Keratinocyte (primary cell): ENCODE measurements around the gene PLXNA2. TPM values are rescaled to one million over a fixed set of nuclear protein-coding genes. Genes with fewer than 3 reads are reported as not detected.

Experiments
- DNase-seq: peaks from one replicate; pipeline ENCODE4 v3.0.0-alpha.2; 2011; ENCODE audit warnings: low read depth, missing footprints, low spot score
- FAIRE-seq: peaks from 2 replicates; lab custom pipeline; 2011; peaks lifted over from hg19 to GRCh38; lab: Jason Lieb, UNC
- H2AFZ ChIP-seq: 2 replicates; pipeline ENCODE4 v1.6.0; 2012; ENCODE audit warnings: low read length, control low read depth, inconsistent platforms; ENCODE audit not compliant: control insufficient read depth
- H3K27ac ChIP-seq: 2 replicates; pipeline ENCODE4 v1.5.1; 2011; ENCODE audit warnings: low read length; ENCODE audit not compliant: control insufficient read depth, insufficient read depth
- H3K27me3 ChIP-seq: 3 replicates; pipeline ENCODE4 v1.6.0; 2011; ENCODE audit warnings: low read length; ENCODE audit not compliant: control insufficient read depth, insufficient read depth; ENCODE audit errors: extremely low read depth
- H3K36me3 ChIP-seq, 2 experiments: 2 replicates in 1 of 2; 3 replicates in 1 of 2; pipeline ENCODE4 v1.5.1; 2011; ENCODE audit warnings: low read length in 2 of 2, mild to moderate bottlenecking in 1 of 2; ENCODE audit not compliant: control insufficient read depth in 2 of 2, insufficient read depth in 2 of 2; ENCODE audit errors: extremely low read depth in 1 of 2
- H3K4me1 ChIP-seq: 3 replicates; pipeline ENCODE4 v1.5.1; 2011; ENCODE audit warnings: low read length; ENCODE audit not compliant: control insufficient read depth, insufficient read depth; ENCODE audit errors: extremely low read depth
- H3K4me2 ChIP-seq: 3 replicates; pipeline ENCODE4 v1.6.0; 2011; ENCODE audit warnings: low read depth, low read length; ENCODE audit not compliant: control insufficient read depth, insufficient read depth; ENCODE audit errors: extremely low read depth
- H3K4me3 ChIP-seq, 3 experiments: fragments of 200-600 bp in 1 of 3; sonication (generic) in 1 of 3; 2 replicates in 2 of 3; 3 replicates in 1 of 3; pipeline ENCODE4 v1.5.1; 2011 to 2016; ENCODE audit warnings: low read length in 3 of 3, mild to moderate bottlenecking in 3 of 3, control low read depth in 2 of 3, inconsistent platforms in 1 of 3, low read depth in 1 of 3, mixed read lengths in 1 of 3, mixed run types in 1 of 3, moderate library complexity in 1 of 3; ENCODE audit not compliant: control insufficient read depth in 2 of 3, insufficient read depth in 2 of 3; ENCODE audit errors: extremely low read depth in 1 of 3
- H3K79me2 ChIP-seq: 2 replicates; pipeline ENCODE4 v1.6.0; 2012; ENCODE audit warnings: low read length; ENCODE audit not compliant: control insufficient read depth, insufficient read depth
- H3K9ac ChIP-seq: 3 replicates; pipeline ENCODE4 v1.6.0; 2011; ENCODE audit warnings: low read length; ENCODE audit not compliant: control insufficient read depth, insufficient read depth; ENCODE audit errors: extremely low read depth
- H3K9me1 ChIP-seq: 3 replicates; pipeline ENCODE4 v1.6.0; 2011; ENCODE audit warnings: low read length; ENCODE audit not compliant: control insufficient read depth, insufficient read depth; ENCODE audit errors: extremely low read depth
- H3K9me3 ChIP-seq: 2 replicates; pipeline ENCODE4 v1.5.1; 2012; ENCODE audit warnings: low read depth, low read length; ENCODE audit not compliant: control insufficient read depth
- H4K20me1 ChIP-seq: 3 replicates; pipeline ENCODE4 v1.6.0; 2011; ENCODE audit warnings: low read length; ENCODE audit not compliant: control insufficient read depth, insufficient read depth; ENCODE audit errors: extremely low read depth
- CTCF ChIP-seq, 3 experiments: IDR thresholded peaks in 1 of 3; conservative IDR thresholded peaks in 1 of 3; optimal IDR thresholded peaks in 1 of 3; 2 replicates in 2 of 3; 3 replicates in 1 of 3; pipeline versions ENCODE3 to v1.5.1; 2011; ENCODE audit warnings: low read length in 3 of 3, mild to moderate bottlenecking in 3 of 3, moderate library complexity in 2 of 3, control low read depth in 1 of 3, inconsistent platforms in 1 of 3; ENCODE audit not compliant: insufficient read depth in 2 of 3; ENCODE audit errors: extremely low read depth in 1 of 3
- EZH2 ChIP-seq: IDR thresholded peaks from one replicate; pipeline ENCODE4 v1.6.1; 2012; ENCODE audit warnings: inconsistent platforms, mild to moderate bottlenecking, low read length, moderate library complexity
- dilution Hi-C: fragments of 300-500 bp; cut with MboI; formaldehyde crosslinking; loops from one replicate; pipeline ENCODE4 v1.7.0; 2020; ENCODE audit warnings: low sequenced_read_pairs; ENCODE audit not compliant: extremely low pct_ligation_motif_present
- polyA plus RNA-seq, 5 experiments: library from polyadenylated mRNA; depleted of rRNA in 3 of 5; stranded (reverse) in 3 of 5; stranded (forward) in 1 of 5; unstranded in 1 of 5; fragments of >200 nt; gene quantifications; 1 replicate in 1 of 5; 2 replicates in 3 of 5; 3 replicates in 1 of 5; pipeline versions ENCODE4 v1.2.1 to v1.2.3, GENCODE V29; 2011 to 2012; ENCODE audit warnings: missing spikeins in 2 of 5, low read depth in 1 of 5, low replicate concordance in 1 of 5

PLXNA2 gene
- polyA plus RNA-seq, 1 donor (not counting 4 experiments of a cell fraction or from before 2014, with no cell fraction given): 6.7 TPM

DNA sequence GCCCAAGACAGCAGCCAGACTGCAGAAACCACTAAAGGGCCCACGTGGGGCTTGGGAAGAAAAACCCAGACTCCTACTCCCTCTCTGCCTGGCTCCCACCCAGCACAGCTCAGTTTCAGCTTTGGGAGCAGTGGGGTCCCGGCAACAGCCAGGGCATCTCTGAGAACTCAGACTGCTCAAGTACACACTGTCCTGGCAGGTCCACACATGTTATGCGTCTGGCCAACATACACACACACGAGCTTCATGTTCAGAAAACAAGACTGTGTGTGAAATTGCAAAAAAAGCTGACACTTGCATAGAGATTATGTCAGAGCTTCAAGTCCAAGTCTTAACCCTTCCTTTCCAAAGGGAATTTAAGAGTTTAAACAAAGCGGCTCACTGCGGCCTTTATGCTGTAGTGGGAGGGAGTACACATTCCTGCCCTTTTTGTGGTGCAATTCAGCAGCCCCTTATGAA, 196.7 kb downstream of the PLXNA2 start:
- H3K4me1 ChIP-seq: peaks cover 38% of the 10 kb centered on the region
- peak; percentile 92 for FAIRE-seq

GRCh38 chr1:208045463-208046260, 198.5 kb downstream of the PLXNA2 start:
- H3K79me2 ChIP-seq: no peaks in the 10 kb centered on the region
- dilution Hi-C loops: no loop called here
- no peaks in the 10 kb centered on the region for H3K9me3 ChIP-seq
- peaks cover 38% of the 10 kb centered on the region for H3K4me1 ChIP-seq
- H3K27ac ChIP-seq: no peak overlapping the region
- DNase-seq (no peak), FAIRE-seq (no peak)
- H4K20me1 ChIP-seq: no peaks in the 10 kb centered on the region
- no peak overlapping the region for H3K9ac ChIP-seq
- H3K4me2 ChIP-seq: no peak overlapping the region
- no peaks in the 10 kb centered on the region for H3K27me3 ChIP-seq
- H3K4me3 ChIP-seq: no peak overlapping the region
- H2AFZ ChIP-seq: no peak overlapping the region
- TF ChIP-seq CTCF (optimal IDR thresholded peaks at IDR 0.05 in 1 of 3, IDR thresholded peaks at IDR 0.05 in 1 of 3, conservative IDR thresholded peaks at IDR 0.05 in 1 of 3; ENCODE audit: extremely low read depth in 1 of 3, insufficient read depth in 2 of 3, low read length in 3 of 3): no peak
- no peak for TF ChIP-seq EZH2
- H3K36me3 ChIP-seq: peaks cover 21 to 31% of the 10 kb centered on the region in 2 experiments
- H3K9me1 ChIP-seq: peaks cover 8% of the 10 kb centered on the region

More for the DNA sequence above, 196.7 kb downstream of the PLXNA2 start:
- H4K20me1 ChIP-seq: no peaks in the 10 kb centered on the region
- H3K9me1 ChIP-seq: peaks cover 8% of the 10 kb centered on the region
- dilution Hi-C loops: no loop called here
- peak; percentile 33 for DNase-seq
- H3K79me2 ChIP-seq: no peaks in the 10 kb centered on the region
- H3K27me3 ChIP-seq: no peaks in the 10 kb centered on the region
- no peak overlapping the region for H2AFZ ChIP-seq
- H3K4me3 ChIP-seq: no peak overlapping the region
- peaks cover 23 to 31% of the 10 kb centered on the region in 2 experiments for H3K36me3 ChIP-seq
- peak overlapping the region; percentile 24 for H3K4me2 ChIP-seq
- no peak overlapping the region for H3K9ac ChIP-seq
- no peaks in the 10 kb centered on the region for H3K9me3 ChIP-seq
- no peak for TF ChIP-seq CTCF (optimal IDR thresholded peaks at IDR 0.05 in 1 of 3, IDR thresholded peaks at IDR 0.05 in 1 of 3, conservative IDR thresholded peaks at IDR 0.05 in 1 of 3; ENCODE audit: extremely low read depth in 1 of 3, insufficient read depth in 2 of 3, low read length in 3 of 3)
- no peak for TF ChIP-seq EZH2
- H3K27ac ChIP-seq: peak overlapping the region; percentile 1
